GM19238 (cell line): Measurements from ENCODE around the gene MC1R.
"Not testable (repeated sequence)": the region's sequence is repeated elsewhere in the genome, so short reads cannot be mapped to it uniquely, and the experiment has no call there.

Source experiments
- DNase-seq: peaks from one replicate; pipeline ENCODE4 v3.0.0; 2011; ENCODE audit warnings: low spot score; ENCODE audit not compliant: insufficient read length

The MC1R gene

GRCh38 chr16:89913408-89914387 is 5.0 kb upstream of the MC1R start:
- DNase-seq: no peak

GRCh38 chr16:89914642-89915285 is 3.9 kb upstream of the MC1R start:
- DNase-seq: not testable (repeated sequence)

DNA sequence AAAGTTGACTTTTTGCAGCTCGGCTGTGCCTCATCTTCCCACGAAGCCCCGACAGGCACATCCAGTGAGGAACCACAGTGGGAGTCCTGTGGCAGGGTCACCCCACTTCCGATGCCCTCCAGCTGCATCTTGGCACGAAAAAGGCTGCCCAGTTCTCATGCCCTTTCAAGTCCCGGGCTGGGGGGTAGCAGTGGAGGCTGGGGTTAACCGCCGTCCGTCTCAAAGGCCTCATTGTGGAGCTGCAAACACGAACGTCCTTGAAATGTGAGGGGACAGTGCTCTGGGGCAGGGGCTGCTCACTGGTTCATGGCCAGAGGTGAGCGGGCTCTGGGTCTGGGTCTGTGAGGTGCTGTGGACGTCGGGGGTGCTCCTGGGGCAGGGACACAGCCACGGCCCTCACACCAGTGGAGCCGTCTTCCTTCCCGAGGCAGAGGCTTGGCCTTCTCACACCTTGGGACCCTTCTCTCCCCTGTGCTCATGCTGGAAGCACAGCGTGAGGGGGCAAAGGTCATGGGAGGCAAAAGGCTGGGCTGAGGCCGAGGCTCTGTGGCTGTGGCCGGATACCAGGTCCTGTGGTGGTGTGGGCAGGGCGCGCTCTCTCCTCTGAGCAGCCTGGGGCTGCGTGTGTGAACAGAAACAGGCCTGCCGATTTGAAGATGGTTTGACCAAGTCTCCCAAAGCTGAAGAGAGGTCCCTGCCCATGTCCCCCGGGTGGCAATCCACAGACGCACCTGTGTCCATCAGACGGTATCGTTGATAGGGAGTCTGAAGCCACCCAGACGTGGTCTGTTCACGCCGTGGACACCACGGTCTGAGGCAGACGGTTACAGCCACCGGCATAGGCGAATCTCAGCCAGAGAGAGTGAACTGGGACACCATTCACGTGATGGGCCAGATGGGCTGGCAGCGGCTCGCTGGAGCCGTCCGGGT is 3.1 kb upstream of the MC1R start:
- DNase-seq: no peak

GRCh38 chr16:89917773-89918452 is 749 bp upstream of the MC1R start:
- peak; percentile 91 for DNase-seq

DNA sequence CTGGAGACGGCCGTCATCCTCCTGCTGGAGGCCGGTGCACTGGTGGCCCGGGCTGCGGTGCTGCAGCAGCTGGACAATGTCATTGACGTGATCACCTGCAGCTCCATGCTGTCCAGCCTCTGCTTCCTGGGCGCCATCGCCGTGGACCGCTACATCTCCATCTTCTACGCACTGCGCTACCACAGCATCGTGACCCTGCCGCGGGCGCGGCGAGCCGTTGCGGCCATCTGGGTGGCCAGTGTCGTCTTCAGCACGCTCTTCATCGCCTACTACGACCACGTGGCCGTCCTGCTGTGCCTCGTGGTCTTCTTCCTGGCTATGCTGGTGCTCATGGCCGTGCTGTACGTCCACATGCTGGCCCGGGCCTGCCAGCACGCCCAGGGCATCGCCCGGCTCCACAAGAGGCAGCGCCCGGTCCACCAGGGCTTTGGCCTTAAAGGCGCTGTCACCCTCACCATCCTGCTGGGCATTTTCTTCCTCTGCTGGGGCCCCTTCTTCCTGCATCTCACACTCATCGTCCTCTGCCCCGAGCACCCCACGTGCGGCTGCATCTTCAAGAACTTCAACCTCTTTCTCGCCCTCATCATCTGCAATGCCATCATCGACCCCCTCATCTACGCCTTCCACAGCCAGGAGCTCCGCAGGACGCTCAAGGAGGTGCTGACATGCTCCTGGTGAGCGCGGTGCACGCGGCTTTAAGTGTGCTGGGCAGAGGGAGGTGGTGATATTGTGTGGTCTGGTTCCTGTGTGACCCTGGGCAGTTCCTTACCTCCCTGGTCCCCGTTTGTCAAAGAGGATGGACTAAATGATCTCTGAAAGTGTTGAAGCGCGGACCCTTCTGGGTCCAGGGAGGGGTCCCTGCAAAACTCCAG is 1.1 kb downstream of the MC1R start:
- DNase-seq: no peak

- DNase-seq: no peak
Observed at GRCh38 chr16:89920723-89921122, 2.1 kb downstream of the MC1R start.

GRCh38 chr16:89921131-89921701 is 2.6 kb downstream of the MC1R start:
- no peak for DNase-seq

DNA sequence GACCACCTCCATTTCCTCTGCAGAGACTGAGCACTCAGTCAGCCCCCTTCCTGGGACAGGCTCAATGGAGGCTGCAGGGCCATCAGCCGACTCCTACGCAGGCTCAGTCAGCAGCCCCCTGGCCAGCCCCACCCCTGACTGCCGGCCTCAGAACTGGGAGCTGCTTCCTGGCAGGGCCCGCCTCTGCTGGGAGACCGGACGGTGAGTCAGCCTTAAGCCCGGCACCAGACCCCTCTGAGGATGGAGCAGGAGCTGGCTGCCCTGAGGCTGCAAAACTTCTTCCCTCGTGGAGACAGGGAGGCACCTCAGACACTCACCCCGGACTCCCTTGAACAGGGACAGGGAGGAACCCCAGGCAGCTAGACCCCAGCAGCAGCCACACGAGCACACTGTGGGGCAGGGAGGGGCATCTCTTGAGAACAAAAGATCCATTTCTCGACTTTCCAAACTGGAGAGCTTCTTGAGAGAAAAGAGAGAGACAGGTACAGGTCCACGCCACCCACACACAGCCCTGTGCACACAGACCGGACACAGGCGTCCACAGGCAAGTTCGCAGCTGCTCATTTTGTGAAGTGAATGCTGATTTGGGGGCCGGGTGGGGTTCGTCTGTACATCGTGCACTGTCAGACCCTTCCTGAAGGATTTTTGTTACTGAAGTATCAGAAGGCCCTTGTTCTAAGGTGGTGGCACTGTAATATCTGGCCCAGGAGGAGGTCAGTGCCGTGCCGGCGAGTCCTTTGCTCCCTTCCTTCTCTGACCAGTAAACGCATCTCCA is 3.2 kb downstream of the MC1R start:
- DNase-seq: no peak

DNA sequence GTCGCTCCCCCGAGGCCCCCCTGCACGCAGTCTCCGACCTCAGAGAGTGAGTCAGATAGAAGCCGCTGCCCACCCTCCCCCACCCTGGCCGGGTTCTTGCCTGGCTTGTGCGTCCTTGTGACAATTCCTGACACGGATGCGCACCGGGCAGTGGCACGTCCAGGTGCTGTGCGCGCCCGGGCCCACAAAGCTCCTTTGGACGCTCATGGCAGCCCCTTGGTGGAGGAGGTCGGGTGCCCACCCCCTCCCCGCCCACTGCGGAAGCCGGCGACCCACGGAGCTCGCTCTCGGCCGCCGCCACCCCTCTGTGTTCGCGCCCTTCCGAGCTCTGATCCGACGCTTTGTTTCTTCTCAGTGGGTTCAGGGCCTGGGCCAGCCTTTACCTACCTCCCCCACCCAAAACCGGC is 3.8 kb downstream of the MC1R start:
- no peak for DNase-seq

DNA sequence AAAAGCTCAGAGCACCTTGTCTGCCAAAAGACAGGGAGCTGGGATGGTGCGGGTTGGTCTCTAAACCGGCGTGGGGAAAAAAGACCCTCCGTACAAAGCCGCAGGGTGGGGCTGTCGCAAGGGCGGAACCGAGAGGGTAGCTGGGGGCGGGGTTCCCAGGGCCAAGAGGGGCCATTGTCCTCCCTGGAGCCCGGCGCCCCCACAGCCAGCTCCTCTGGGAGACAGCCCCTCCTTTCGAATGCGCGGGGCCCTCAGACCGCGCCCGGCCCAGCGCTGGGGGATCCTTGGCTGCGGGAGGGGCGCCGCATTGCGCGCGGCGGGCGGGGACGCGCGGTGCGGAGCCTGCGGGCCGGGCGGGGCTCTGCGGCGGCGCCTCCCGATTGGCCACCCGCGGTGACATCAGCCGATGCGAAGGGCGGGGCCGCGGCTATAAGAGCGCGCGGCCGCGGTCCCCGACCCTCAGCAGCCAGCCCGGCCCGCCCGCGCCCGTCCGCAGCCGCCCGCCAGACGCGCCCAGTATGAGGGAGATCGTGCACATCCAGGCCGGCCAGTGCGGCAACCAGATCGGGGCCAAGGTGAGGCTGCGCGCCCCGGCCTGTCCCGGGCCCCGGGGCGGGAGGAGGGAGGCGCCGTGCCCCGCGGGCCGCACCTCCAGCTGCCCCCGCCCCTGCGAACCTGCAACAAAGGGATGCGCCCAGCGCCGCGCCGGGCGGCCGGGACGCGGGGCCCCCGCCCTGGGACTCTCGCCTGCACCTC is 4.4 kb downstream of the MC1R start, which contains the start of gene TUBB3:
TUBB3 (plus strand) TSS at position 459 of the 756 bp plus-strand sequence; CDS start at position 519, 60 bp downstream.
- peak; percentile 71 for DNase-seq

DNA sequence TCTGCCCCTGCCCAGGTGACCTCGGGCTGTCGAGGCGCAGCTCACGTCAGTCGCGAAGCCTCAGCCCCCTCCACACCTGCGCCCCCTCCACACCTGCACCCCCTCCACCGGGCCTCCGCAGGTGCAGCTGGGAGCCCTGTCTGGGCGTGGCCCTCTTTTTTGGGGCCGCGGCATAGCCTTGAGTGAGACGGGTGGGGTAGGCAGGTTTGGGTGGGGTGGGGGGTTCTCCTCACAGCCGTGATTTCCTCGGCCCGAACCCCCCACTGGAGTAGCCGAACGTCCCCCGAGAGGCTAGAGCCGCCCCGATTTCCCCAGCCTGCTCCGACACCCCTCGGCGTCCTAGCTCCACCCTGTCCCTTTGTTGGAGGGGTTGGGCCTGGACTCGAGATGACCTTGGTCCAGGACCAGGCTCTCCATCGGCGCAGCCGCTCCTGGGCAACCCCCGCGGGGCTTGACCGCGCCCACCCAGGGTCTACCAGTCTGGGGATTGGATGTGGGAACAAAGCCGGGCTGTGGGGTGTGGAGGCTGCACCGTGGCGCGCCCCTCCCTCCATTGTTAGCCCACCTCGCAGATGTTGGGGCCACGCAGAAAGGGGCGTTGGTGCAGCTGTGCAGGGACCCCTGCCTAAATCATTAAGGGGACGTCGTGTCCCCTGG is 5.1 kb downstream of the MC1R start:
- no peak for DNase-seq

GRCh38 chr16:89924297-89924924 is 5.7 kb downstream of the MC1R start:
- DNase-seq: no peak

DNA sequence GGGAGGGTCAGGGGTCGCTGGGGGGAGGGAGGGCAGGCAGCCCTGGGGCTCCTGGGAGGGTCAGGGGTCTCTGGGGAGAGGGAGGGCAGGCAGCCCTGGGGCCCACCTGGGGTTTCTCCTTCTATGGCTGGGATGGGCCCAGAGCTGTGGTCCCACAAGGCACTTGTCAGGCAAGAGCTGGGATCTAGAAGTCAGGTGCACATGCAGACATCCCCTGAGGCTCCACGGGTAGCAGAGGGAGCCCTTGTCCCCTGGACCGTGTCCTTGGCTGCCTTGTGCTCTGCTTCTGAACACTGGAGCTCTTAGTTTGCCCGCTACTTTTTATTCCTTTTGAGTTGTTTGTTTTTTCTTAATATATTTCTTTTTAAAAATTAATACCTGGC is 6.3 kb downstream of the MC1R start:
- no peak for DNase-seq

- no peak for DNase-seq
Observed at GRCh38 chr16:89925596-89926079, 7.0 kb downstream of the MC1R start.

- no peak for DNase-seq
Observed at GRCh38 chr16:89931305-89931896, 12.7 kb downstream of the MC1R start.

DNA sequence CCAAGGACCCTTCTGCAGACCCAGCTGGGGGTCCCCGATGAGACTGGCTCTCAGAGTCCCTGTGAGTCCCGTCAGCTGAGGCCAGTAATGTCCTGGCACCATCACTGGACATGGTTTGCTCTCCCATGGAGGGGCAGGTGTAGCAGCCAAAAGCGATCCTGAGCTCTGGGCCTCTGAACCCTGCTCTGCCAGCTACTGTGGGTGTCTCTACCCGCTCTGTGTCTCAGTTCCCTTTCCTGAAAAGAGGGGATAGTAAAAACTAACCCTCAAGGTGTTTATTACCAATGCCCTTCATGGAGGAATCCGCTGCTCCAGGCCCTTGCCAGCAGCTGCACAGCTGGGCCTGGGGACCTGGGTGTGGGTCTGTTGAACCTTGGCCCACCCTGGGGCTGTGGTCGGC is 13.3 kb downstream of the MC1R start:
- no peak for DNase-seq
